Activated effector memory CD4-positive, alpha-beta T cell treated with anti-CD3 and anti-CD28 coated beads, Interleukin-2, amount 50 U/mL, for 16 hours (primary cell): ENCODE results near the gene CPM.

Experiments
- DNase-seq: peaks from one replicate; pipeline ENCODE4 v3.0.0-alpha.2; 2020

CPM gene

GRCh38 chr12:68903511-68903910, 29.5 kb downstream of the CPM start:
- DNase-seq, result no peak

- DNase-seq, result no peak
Measured at GRCh38 chr12:68901551-68901950, 31.4 kb downstream of the CPM start.

- DNase-seq, result no peak
Measured at GRCh38 chr12:68901145-68901544, 31.8 kb downstream of the CPM start.

GRCh38 chr12:68900241-68900640, 32.7 kb downstream of the CPM start:
- no peak for DNase-seq

GRCh38 chr12:68899251-68899771, 33.7 kb downstream of the CPM start:
- no peak for DNase-seq

GRCh38 chr12:68896881-68897540, 36.0 kb downstream of the CPM start:
- DNase-seq, result no peak

GRCh38 chr12:68894276-68894855, 38.6 kb downstream of the CPM start:
- DNase-seq, result no peak

- DNase-seq, result no peak
Measured at GRCh38 chr12:68893741-68894140, 39.2 kb downstream of the CPM start.

- DNase-seq, result no peak
Measured at GRCh38 chr12:68893201-68893600, 39.8 kb downstream of the CPM start.

- no peak for DNase-seq
Measured at GRCh38 chr12:68891141-68891540, 41.8 kb downstream of the CPM start.

GRCh38 chr12:68890701-68891113, 42.3 kb downstream of the CPM start:
- no peak for DNase-seq

GRCh38 chr12:68888243-68888642, 44.7 kb downstream of the CPM start:
- DNase-seq, result no peak

- DNase-seq, result no peak
Measured at GRCh38 chr12:68887641-68888040, 45.3 kb downstream of the CPM start.

GRCh38 chr12:68886636-68887572, 46.1 kb downstream of the CPM start:
- no peak for DNase-seq

- no peak for DNase-seq
Measured at GRCh38 chr12:68885381-68885780, 47.6 kb downstream of the CPM start.

- DNase-seq, result no peak
Measured at GRCh38 chr12:68884251-68884650, 48.7 kb downstream of the CPM start.

GRCh38 chr12:68883151-68883550, 49.8 kb downstream of the CPM start:
- no peak for DNase-seq

GRCh38 chr12:68882251-68882964, 50.6 kb downstream of the CPM start:
- DNase-seq, result no peak

- no peak for DNase-seq
Measured at GRCh38 chr12:68880660-68881325, 52.2 kb downstream of the CPM start.

- no peak for DNase-seq
Measured at GRCh38 chr12:68878846-68879245, 54.1 kb downstream of the CPM start.

GRCh38 chr12:68878283-68878682, 54.7 kb downstream of the CPM start:
- no peak for DNase-seq

- no peak for DNase-seq
Measured at GRCh38 chr12:68877583-68877982, 55.4 kb downstream of the CPM start.
